Activated T-cell treated with anti-CD3 and anti-CD28 coated beads, Interleukin-2, amount 50 U/mL, for 72 hours (primary cell): ENCODE measurements around the gene SDK2. TPM values are rescaled to one million over a fixed set of nuclear protein-coding genes. Genes with fewer than 3 reads are reported as not detected.
"Not testable (repeated sequence)": the region's sequence is repeated elsewhere in the genome, so short reads cannot be mapped to it uniquely, and the experiment has no call there.

Source experiments
- ATAC-seq, 2 donors: fragments of 150-1000 bp; cut with Tn5 transposase; replicated peaks in 1 of 2; 2 replicates each; pipeline ENCODE4 v1.10.0; 2021; ENCODE audit warnings: moderate library complexity in 2 of 2, mild to moderate bottlenecking in 1 of 2
- DNase-seq, 2 donors: peaks; one replicate each; pipeline ENCODE4 v3.0.0; 2021 to 2022; ENCODE audit warnings: mixed read lengths in 1 of 2
- H3K27ac Mint-ChIP-seq: one replicate; pipeline ENCODE4 v1.8.0; 2022; ENCODE audit warnings: mild to moderate bottlenecking, moderate library complexity, mixed read lengths
- H3K27me3 Mint-ChIP-seq: one replicate; pipeline ENCODE4 v1.8.0; 2022; ENCODE audit warnings: low read depth, mixed read lengths
- H3K36me3 Mint-ChIP-seq, 2 donors: one replicate each; pipeline ENCODE4 v1.8.0; 2022; ENCODE audit warnings: mixed read lengths in 2 of 2, mild to moderate bottlenecking in 1 of 2; ENCODE audit not compliant: insufficient read depth in 2 of 2
- H3K4me1 Mint-ChIP-seq: one replicate; pipeline ENCODE4 v1.8.0; 2022; ENCODE audit warnings: low read depth, mixed read lengths
- H3K4me3 Mint-ChIP-seq, 2 donors: one replicate each; pipeline ENCODE4 v1.8.0; 2022; ENCODE audit warnings: mild to moderate bottlenecking in 2 of 2, mixed read lengths in 2 of 2, moderate library complexity in 2 of 2
- H3K9me3 Mint-ChIP-seq, 2 donors: one replicate each; pipeline ENCODE4 v1.8.0; 2022; ENCODE audit warnings: mixed read lengths in 2 of 2
- total RNA-seq, 2 donors: library from RNA; stranded (reverse); gene quantifications; one replicate each; pipeline ENCODE4 v1.2.3, GENCODE V29; 2022

Gene SDK2
- total RNA-seq, 2 donors from 2014 or later, result 0.26 to 0.44 TPM

- Mint-ChIP-seq H3K36me3 (no peaks in the 10 kb centered on the region), H3K9me3 (no peaks in the 10 kb centered on the region), H3K27ac (no peak overlapping the region), H3K4me1 (no peaks in the 10 kb centered on the region), H3K27me3 (no peaks in the 10 kb centered on the region), H3K4me3 (no peak overlapping the region)
- ATAC-seq, result no peak
- DNase-seq, result no peak
These were observed 326.5 kb downstream of the SDK2 start for GRCh38 chr17:73317513-73318426.

GRCh38 chr17:73316919-73317505 lies 327.2 kb downstream of the SDK2 start:
- Mint-ChIP-seq H3K27ac (no peak overlapping the region), H3K4me1 (no peaks in the 10 kb centered on the region), H3K9me3 (no peaks in the 10 kb centered on the region), H3K4me3 (no peak overlapping the region), H3K36me3 (no peaks in the 10 kb centered on the region), H3K27me3 (no peaks in the 10 kb centered on the region)
- ATAC-seq (no peak), DNase-seq (no peak)

- Mint-ChIP-seq H3K4me3 (no peak overlapping the region), H3K27ac (no peak overlapping the region), H3K36me3 (no peaks in the 10 kb centered on the region), H3K9me3 (no peaks in the 10 kb centered on the region), H3K4me1 (peaks cover under 1% of the 10 kb centered on the region), H3K27me3 (no peaks in the 10 kb centered on the region)
- no peak for ATAC-seq
- DNase-seq, result no peak
These were observed 328.8 kb downstream of the SDK2 start for GRCh38 chr17:73315471-73315870.

DNA sequence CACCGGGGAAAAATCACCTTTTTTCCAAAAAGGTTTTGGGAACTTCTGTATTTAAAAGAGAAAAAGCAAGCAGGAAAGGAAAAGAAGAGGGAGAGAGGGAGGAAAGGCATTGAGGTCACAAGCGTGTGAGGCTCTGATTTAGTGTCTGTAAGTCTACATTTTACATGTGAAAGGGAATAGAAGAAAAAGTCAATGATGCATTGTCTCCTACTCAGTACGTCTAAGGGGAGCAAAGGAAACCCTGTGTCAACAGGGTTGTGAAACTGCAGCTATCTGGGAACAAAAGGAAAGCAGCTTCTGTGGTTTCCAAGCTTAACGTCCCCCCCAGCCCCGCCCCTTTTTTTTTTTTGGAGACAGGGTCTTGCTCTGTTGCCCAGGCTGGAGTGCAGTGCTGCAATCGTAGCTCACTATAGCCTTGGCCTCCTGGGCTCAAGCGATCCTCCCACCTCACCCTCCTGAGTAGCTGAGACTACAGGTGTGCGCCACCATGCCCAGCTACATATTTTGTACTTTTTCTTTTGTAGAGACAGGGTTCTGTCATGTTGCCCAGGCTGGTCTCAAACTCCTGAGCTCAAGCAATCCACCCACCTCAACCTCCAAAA lies 330.6 kb downstream of the SDK2 start:
- no peaks in the 10 kb centered on the region for H3K9me3 Mint-ChIP-seq
- H3K4me3 Mint-ChIP-seq, result no peak overlapping the region
- DNase-seq, result no peak
- H3K27me3 Mint-ChIP-seq, result no peaks in the 10 kb centered on the region
- no peak overlapping the region for H3K27ac Mint-ChIP-seq
- peaks cover 7% of the 10 kb centered on the region for H3K4me1 Mint-ChIP-seq
- no peak for ATAC-seq
- no peaks in the 10 kb centered on the region for H3K36me3 Mint-ChIP-seq

- DNase-seq, H3K4me1 Mint-ChIP-seq, ATAC-seq, H3K27ac Mint-ChIP-seq, H3K27me3 Mint-ChIP-seq, H3K36me3 Mint-ChIP-seq, H3K9me3 Mint-ChIP-seq: not testable (repeated sequence)
- peak overlapping the region in 1 of 2 donors; percentile 89 for H3K4me3 Mint-ChIP-seq
These were observed 331.4 kb downstream of the SDK2 start for GRCh38 chr17:73312887-73313286.

- Mint-ChIP-seq H3K27ac (no peak within 1 kb of the TSS), H3K27me3 (no peaks in the 10 kb centered on the region), H3K4me1 (peaks cover 7% of the 10 kb centered on the region), H3K36me3 (no peaks in the 10 kb centered on the region), H3K4me3 (peak within 1 kb of the TSS; percentile 89), H3K9me3 (no peaks in the 10 kb centered on the region)
- DNase-seq (peak; percentile 89 to 90), ATAC-seq (peak; percentile 94 to 95)
These were observed 332.2 kb downstream of the SDK2 start, which contains the start of gene CDC42EP4 for GRCh38 chr17:73311781-73312641. Gene CDC42EP4, minus strand, starts transcription at chr17:73312001. Its CDS starts 25,501 bp downstream, at chr17:73286500.

GRCh38 chr17:73311428-73311780 lies 332.8 kb downstream of the SDK2 start:
- Mint-ChIP-seq H3K27me3 (no peaks in the 10 kb centered on the region), H3K27ac (no peak overlapping the region), H3K4me1 (peaks cover 7% of the 10 kb centered on the region), H3K36me3 (no peaks in the 10 kb centered on the region), H3K9me3 (no peaks in the 10 kb centered on the region), H3K4me3 (peak overlapping the region; percentile 86 to 89)
- ATAC-seq, result peak; percentile 4 to 25
- peak in 1 of 2 donors; percentile 25 for DNase-seq

GRCh38 chr17:73309727-73310596 lies 334.3 kb downstream of the SDK2 start:
- ATAC-seq, result no peak
- H3K4me1 Mint-ChIP-seq, result peaks cover 7% of the 10 kb centered on the region
- no peak for DNase-seq
- H3K36me3 Mint-ChIP-seq, result no peaks in the 10 kb centered on the region
- no peak overlapping the region for H3K27ac Mint-ChIP-seq
- no peaks in the 10 kb centered on the region for H3K27me3 Mint-ChIP-seq
- peak overlapping the region; percentile 89 for H3K4me3 Mint-ChIP-seq
- no peaks in the 10 kb centered on the region for H3K9me3 Mint-ChIP-seq

GRCh38 chr17:73308959-73309358 lies 335.3 kb downstream of the SDK2 start:
- H3K4me1 Mint-ChIP-seq, H3K9me3 Mint-ChIP-seq, H3K36me3 Mint-ChIP-seq, ATAC-seq, H3K27me3 Mint-ChIP-seq, H3K4me3 Mint-ChIP-seq, H3K27ac Mint-ChIP-seq, DNase-seq: not testable (repeated sequence)

GRCh38 chr17:73308017-73308823 lies 336.0 kb downstream of the SDK2 start:
- Mint-ChIP-seq H3K4me1 (peaks cover 7% of the 10 kb centered on the region), H3K27me3 (no peaks in the 10 kb centered on the region), H3K4me3 (no peak overlapping the region), H3K9me3 (no peaks in the 10 kb centered on the region), H3K27ac (no peak overlapping the region), H3K36me3 (no peaks in the 10 kb centered on the region)
- DNase-seq, result no peak
- no peak for ATAC-seq

DNA sequence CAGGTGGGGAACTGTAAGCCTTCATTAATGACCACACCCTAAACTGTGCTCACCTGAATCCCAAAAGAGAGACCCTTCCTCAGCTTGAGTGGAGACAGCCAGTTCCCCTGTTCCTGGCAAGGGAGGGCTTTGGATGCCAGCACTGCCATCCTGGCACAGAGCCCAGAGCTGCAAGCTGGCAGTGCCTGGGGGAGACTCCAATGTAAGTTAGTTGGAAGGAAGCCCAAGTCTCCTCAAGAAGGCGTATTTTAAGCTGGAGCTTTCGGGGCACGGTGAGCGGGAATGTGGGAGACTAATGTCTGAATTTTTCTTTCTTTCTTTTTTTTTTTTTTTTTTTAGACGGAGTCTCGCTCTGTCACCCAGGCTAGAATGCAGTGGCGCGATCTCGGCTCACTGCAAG lies 337.1 kb downstream of the SDK2 start:
- H3K9me3 Mint-ChIP-seq, result no peaks in the 10 kb centered on the region
- no peak overlapping the region for H3K27ac Mint-ChIP-seq
- peaks cover 7% of the 10 kb centered on the region for H3K4me1 Mint-ChIP-seq
- DNase-seq, result no peak
- H3K4me3 Mint-ChIP-seq, result no peak overlapping the region
- H3K27me3 Mint-ChIP-seq, result no peaks in the 10 kb centered on the region
- no peaks in the 10 kb centered on the region for H3K36me3 Mint-ChIP-seq
- ATAC-seq, result no peak
